ENCODE data around the gene PACRG. TPM values are rescaled to one million over a fixed set of nuclear protein-coding genes. Genes with fewer than 3 reads are reported as not detected.

Gene PACRG
- total and polyA plus RNA-seq, 2 of the 8 experiments (the other 6 are each of a cell fraction or from before 2014, with no cell fraction given): 0.44 to 0.54 TPM

DNA sequence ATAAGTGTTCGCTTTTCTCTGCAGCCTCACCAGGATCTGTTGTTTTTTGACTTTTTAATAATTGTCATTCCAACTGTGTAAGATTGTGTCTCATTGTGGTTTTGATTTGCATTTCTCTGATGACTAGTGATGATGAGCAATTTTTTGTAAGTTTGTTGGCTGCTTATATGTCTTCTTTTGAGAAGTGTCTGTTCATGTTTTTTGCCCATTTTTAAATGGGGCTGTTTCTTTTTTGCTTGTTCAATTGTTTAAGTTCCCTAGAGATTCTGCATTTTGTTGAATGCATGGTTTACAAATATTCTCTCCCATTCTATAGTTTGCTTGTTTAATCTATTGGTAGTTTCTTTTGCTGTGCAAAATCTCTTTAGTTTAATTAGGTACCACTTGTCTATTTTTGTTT, 295.9 kb downstream of the PACRG start:
- Histone ChIP-seq H2BK12ac (ENCODE audit: low read depth, low read length) (no peak overlapping the region), H3K27me3 (replicated peaks in 1 of 4; ENCODE audit: control insufficient read depth in 3 of 4, extremely low read depth in 1 of 4, insufficient read depth in 3 of 4, low read length in 3 of 4) (no peaks in the 10 kb centered on the region), H3K27ac (ENCODE audit: low read depth, low read length) (no peak overlapping the region), H3K36me3 (ENCODE audit: control insufficient read depth in 2 of 4, insufficient read depth in 4 of 4, low read length in 3 of 4) (no peaks in the 10 kb centered on the region), H3K9ac (replicated peaks in 1 of 4; ENCODE audit: extremely low read depth in 1 of 4, low read depth in 3 of 4, low read length in 3 of 4) (no peak overlapping the region), H3K9me3 (ENCODE audit: insufficient read depth in 2 of 2, low read depth in 1 of 2, low read length in 1 of 2) (peaks cover 2 to 7% of the 10 kb centered on the region in 2 experiments; a peak in 1 of 4 replicates), H3K14ac (ENCODE audit: insufficient read length) (no peak overlapping the region), H2BK5ac (ENCODE audit: low read depth, low read length) (no peak overlapping the region), H4K91ac (replicated peaks; ENCODE audit: insufficient read length, low read length) (no peak overlapping the region), H2AK5ac (ENCODE audit: low read depth, low read length) (no peak overlapping the region), H4K5ac (ENCODE audit: insufficient read length, low read depth, low read length) (no peak overlapping the region), H3K23ac (ENCODE audit: insufficient read length) (no peak overlapping the region), H2BK15ac (ENCODE audit: low read length) (no peak overlapping the region), H3K79me2 (ENCODE audit: control insufficient read depth in 1 of 2, insufficient read depth in 2 of 2, low read length in 2 of 2) (no peaks in the 10 kb centered on the region), H3K4me3 (ENCODE audit: extremely low read depth in 1 of 4, insufficient read depth in 2 of 4, low read depth in 3 of 4, low read length in 4 of 4) (no peak overlapping the region), H3K4me2 (ENCODE audit: insufficient read depth in 1 of 2, low read depth in 2 of 2, low read length in 2 of 2) (no peak overlapping the region), H4K20me1 (replicated peaks in 1 of 2; ENCODE audit: control insufficient read depth in 1 of 2, insufficient read depth in 2 of 2, low read length in 2 of 2) (no peaks in the 10 kb centered on the region), H4K8ac (ENCODE audit: extremely low read depth, insufficient read depth, low read length) (no peak overlapping the region), H2BK120ac (replicated peaks; ENCODE audit: low read depth, low read length) (no peak overlapping the region), H3K56ac (replicated peaks; ENCODE audit: insufficient read length, low read depth, low read length) (no peak overlapping the region), H2BK20ac (ENCODE audit: low read length) (no peak overlapping the region), H3K4ac (replicated peaks; ENCODE audit: insufficient read length, low read depth, low read length) (no peak overlapping the region), H3K79me1 (ENCODE audit: low read depth, low read length) (no peaks in the 10 kb centered on the region), H3K18ac (ENCODE audit: extremely low read depth, low read length) (no peak overlapping the region), H3K4me1 (replicated peaks in 1 of 4; ENCODE audit: control insufficient read depth in 3 of 4, insufficient read depth in 4 of 4, low read length in 3 of 4) (peaks cover 0 to 5% (median 0%) of the 10 kb centered on the region in 4 experiments; a peak in 1 of 7 replicates), H3K23me2 (ENCODE audit: low read depth, low read length) (no peaks in the 10 kb centered on the region), H2AFZ (ENCODE audit: low read length) (no peak overlapping the region)
- ChIA-PET CTCF (ENCODE audit: partially characterized antibody) (no interaction called here), POLR2A (ENCODE audit: partially characterized antibody) (no interaction called here)
- 100% methylated on average over 1 of the region's 1 CpG; no CpG with 5 or more reads in 1 of the 2 experiments for WGBS, 2 experiments (ENCODE audit: extremely low coverage in 1 of 2, insufficient coverage in 1 of 2, insufficient read length in 1 of 2, insufficient replicate concordance in 2 of 2, low coverage in 1 of 2, low lambda C conversion rate in 2 of 2, missing lambda C conversion rate in 1 of 2)
- FAIRE-seq (no peak), DNase-seq (ENCODE audit: low read depth in 1 of 2, low spot score in 2 of 2) (no peak)
- no peak for TF ChIP-seq CBX8 (IDR thresholded peaks at IDR 0.05; ENCODE audit: borderline replicate concordance, low read depth, low read length)
- no peak for TF ChIP-seq CTBP2 (IDR thresholded peaks at IDR 0.05; ENCODE audit: borderline replicate concordance, insufficient read depth, insufficient read length, low read length)
- TF ChIP-seq RAD21 (IDR thresholded peaks at IDR 0.05 in 1 of 2, conservative IDR thresholded peaks at IDR 0.05 in 1 of 2; ENCODE audit: low read depth in 2 of 2, low read length in 2 of 2): no peak
- no peak for TF ChIP-seq RXRA (IDR thresholded peaks at IDR 0.05; ENCODE audit: insufficient read depth, low read depth, low read length)
- no peak for TF ChIP-seq POU5F1 (IDR thresholded peaks at IDR 0.05; ENCODE audit: low read depth, low read length)
- TF ChIP-seq, protein P1, sequence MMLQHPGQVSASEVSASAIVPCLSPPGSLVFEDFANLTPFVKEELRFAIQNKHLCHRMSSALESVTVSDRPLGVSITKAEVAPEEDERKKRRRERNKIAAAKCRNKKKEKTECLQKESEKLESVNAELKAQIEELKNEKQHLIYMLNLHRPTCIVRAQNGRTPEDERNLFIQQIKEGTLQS (IDR thresholded peaks at IDR 0.05; ENCODE audit: insufficient read depth, low read depth, low read length): no peak
- no peak for TF ChIP-seq KDM5A (IDR thresholded peaks at IDR 0.05; ENCODE audit: low read length)
- TF ChIP-seq, protein P2, sequence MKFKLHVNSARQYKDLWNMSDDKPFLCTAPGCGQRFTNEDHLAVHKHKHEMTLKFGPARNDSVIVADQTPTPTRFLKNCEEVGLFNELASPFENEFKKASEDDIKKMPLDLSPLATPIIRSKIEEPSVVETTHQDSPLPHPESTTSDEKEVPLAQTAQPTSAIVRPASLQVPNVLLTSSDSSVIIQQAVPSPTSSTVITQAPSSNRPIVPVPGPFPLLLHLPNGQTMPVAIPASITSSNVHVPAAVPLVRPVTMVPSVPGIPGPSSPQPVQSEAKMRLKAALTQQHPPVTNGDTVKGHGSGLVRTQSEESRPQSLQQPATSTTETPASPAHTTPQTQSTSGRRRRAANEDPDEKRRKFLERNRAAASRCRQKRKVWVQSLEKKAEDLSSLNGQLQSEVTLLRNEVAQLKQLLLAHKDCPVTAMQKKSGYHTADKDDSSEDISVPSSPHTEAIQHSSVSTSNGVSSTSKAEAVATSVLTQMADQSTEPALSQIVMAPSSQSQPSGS (IDR thresholded peaks at IDR 0.05; ENCODE audit: low read length): no peak
- TF ChIP-seq KDM4A (IDR thresholded peaks at IDR 0.05; ENCODE audit: low read depth, low read length, severe bottlenecking): no peak
- no peak for TF ChIP-seq BRCA1 (IDR thresholded peaks at IDR 0.05; ENCODE audit: low read depth, low read length)
- no peak for TF ChIP-seq EP300 (IDR thresholded peaks at IDR 0.05; ENCODE audit: borderline replicate concordance in 1 of 2, low read depth in 2 of 2, low read length in 2 of 2)
